ENCODE results near the gene CCDC172.

GRCh38 chr10:116312548-116312947 lies 11.7 kb upstream of the CCDC172 start:
- TF ChIP-seq CTCF (conservative IDR thresholded peaks at IDR 0.05 in 1 of 2, IDR thresholded peaks at IDR 0.05 in 1 of 2; ENCODE audit: low read depth in 1 of 2, low read length in 2 of 2) (no peak), EZH2 (IDR thresholded peaks at IDR 0.05; ENCODE audit: low read length, missing control alignments) (no peak)
